HG03558 (cell line): Measurements from ENCODE around the gene ARID1B.

Experiments
- ATAC-seq: cut with Tn5 transposase; IDR thresholded peaks from one replicate; pipeline ENCODE4 v1.9.1; 2021; ENCODE audit warnings: moderate number of reproducible peaks; ENCODE audit not compliant: unreplicated experiment; ENCODE audit errors: extremely low read depth

The ARID1B gene

DNA sequence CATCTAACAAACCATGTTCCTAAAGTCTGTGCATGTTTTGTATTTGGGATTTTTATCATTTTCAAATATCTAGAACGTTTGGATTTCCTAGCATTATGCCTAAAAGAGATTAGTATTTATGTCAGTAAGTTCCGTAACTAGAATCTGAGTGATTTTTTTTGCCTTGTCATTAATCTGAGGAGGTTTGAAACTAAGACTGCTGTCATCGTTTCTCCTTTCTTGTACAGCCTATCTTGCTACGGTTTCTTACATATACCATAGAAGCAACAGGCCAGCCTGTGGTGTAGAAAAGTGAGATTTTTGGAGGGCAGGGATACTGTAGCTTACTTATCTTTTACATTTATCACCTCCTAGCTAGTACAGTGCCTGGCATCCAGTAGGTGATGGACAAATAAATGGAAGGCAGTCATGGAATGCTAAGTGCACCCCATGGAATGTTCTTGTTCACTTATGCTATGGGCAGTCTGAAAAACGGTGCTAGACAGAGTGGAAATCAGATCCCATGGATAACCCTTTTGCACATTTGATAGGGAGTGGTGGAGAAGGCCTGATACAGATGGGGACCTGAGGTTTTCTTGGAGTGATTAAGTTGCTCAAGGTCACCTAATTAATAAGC is 93.9 kb downstream of the ARID1B start:
- no peak for ATAC-seq

DNA sequence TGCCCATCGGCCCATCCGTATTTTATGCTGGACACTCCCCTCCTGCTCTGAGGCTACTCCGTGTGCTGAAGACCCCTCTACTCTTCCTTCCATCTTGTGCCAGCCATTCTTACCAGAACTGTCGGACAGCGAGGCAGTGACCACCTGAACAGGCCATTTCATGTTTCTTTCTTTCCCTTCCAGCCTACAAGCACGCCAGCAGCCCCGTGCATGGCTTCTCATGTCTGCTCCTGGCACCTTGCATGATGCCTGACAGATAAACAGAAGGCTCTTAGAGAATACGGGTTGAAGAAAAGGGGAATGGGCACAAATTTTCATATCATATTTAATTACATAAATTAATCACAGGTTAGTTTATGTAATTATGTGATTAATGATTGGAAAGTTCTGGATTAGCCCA is 95.7 kb downstream of the ARID1B start:
- ATAC-seq, result no peak

DNA sequence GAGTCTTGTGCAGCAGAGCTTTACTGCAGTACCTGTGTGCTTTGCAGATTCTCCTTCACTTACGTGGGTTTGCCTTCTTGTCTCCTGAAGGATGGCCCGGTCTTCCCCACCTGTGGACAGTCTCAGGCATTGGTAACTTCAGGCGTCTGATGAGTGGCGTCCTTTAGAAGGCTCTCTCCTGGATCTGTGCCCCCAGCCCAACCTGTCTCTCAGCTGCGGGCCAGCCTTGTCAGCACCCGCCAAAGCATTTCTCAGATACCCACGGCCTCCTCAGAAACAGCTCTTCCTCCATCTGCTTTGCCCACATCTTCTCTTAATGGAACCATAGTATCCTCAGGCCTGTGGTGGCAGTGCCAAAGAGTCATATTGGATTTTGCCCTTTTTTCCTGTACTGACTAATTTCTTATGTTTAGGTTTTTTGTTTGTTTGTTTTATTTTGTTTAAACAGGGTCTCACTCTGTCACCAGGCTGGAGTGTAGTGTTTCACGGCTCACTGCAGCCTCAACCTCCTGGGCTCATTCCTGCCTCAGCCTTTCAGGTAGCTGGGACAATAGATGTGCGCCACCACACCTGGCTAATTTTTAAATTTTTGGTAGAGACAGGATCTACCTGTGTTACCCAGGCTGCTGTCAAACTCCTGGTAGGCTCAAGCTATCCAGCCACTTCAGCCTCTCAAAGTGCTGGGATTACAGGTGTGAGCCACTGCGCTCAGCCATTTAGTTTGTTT is 96.6 kb downstream of the ARID1B start:
- no peak for ATAC-seq

DNA sequence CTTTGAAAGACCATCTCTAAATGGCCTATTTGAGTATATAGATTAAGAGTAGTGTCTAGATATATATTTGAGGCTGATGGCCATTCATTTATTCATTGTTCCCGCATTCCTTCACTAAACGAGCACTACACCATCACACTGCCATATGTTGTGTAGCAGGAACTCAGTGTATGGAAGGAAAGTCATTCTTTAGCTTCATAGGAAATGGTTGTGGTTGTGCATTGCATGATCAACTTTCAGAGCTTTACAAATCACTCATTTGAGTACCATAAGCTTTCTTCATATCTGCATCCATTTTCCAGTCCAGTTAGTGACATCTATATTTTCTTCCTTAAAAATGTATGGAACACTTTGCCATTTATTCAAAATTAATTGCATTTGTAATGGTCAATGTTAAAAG is 97.9 kb downstream of the ARID1B start:
- no peak for ATAC-seq

DNA sequence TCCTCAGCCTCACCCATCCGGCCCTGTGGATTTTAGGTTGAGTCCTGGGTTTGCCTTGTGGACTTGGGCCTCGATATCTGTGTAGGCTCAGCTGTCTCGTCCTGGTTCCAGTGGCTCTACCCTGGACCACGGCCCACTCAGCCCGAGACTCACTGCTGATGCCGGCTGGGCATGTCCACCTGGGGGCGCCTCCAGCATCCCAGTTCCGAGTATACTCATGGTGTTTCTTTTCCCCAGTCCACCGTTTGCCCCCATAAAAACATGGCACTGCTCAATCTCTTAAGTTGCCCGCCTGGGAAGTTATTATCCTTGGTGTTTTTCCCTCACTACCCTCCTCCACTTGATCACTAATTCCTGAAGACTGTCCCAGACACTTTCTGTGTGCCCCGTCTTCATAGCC is 99.1 kb downstream of the ARID1B start:
- ATAC-seq, result no peak

DNA sequence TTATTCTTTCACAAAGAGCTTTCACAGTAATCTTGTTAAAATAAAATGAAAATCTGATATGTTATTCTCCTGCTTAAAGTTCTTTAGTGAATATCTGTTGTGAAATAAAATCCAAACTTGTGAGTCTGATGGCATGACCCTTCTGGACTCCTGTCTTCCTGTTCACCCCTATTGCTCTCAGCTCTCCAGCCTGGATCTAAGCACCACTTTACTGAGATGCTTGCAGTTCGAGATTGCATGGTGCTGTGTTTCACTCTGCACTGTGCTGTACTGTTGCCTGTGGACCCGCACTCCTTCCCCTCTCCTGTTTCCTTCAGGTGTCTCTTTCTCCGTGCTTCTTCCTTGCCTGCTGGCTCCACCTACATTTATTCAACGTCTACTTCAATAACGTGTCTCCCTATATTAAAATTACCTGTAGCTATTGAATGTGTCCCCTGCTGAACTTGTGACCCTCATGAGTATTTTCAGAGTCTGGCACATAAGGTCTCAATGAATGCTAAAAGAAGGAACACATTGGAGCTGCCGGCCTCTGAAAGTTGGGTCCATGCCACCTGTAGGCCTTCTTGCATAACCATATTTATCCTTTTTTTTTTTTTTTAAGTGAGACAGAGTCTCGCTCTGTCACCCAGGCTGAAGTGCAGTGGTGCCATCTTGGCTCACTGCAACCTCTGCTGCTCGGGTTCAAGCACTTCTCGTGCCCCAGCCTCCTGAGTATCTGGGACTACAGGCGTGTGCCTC is 100.1 kb downstream of the ARID1B start:
- ATAC-seq, result no peak

DNA sequence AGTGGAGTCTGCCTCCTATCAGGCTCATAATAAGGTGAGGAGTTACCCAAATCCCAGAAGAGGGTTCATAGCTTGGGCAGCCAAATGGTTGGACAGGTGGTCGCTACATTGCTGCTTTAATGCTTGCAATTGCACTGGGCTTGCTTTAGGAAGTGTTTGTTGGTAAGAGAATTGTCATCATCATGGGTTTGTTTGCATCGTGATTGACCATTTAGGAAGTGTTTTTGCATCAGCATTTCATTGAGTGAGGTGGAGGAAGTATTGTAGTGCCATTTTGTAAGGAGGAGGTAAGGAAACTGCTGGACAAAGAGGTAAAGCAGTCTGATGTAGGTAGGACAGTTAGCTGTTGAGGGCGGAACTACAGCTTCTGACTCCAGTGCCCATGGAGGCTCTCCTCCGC is 101.5 kb downstream of the ARID1B start:
- no peak for ATAC-seq

DNA sequence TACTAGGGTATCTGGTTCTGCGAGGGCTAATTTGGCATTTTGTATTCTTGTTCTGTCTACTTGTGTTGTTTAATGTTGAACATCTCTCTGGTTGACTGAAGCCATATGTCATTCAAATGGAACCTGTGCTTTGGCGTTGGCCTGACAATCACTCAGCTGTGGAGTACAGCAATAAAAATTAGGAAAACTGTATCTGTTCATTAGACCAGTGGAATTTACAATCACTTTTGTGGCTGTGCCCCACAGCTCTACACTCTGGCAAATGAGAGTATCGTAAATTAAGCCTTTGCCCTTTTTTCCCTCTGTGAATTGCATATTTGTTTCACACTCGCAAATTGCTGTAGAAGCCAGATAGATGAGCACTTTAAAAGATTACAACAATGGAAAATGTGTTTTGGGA is 102.0 kb downstream of the ARID1B start:
- no peak for ATAC-seq

DNA sequence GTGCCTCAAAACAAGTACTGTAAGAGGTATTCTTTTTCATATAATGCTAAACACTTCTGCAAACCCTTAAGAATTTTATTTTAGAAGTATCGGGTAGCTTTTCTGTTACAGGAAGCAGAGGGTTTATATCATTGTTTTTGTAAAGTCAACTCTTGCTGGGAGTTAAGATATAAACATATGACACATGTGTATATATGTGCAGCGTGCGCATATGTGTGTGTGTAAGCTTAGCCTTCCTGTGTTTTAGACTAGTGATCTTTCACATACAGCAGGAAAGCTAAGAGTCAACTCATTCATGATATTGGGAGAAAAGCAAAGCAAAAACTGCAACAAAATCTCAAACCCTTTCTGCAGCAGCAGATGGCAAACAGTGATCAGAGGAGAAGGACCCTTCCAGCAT is 102.4 kb downstream of the ARID1B start:
- no peak for ATAC-seq

DNA sequence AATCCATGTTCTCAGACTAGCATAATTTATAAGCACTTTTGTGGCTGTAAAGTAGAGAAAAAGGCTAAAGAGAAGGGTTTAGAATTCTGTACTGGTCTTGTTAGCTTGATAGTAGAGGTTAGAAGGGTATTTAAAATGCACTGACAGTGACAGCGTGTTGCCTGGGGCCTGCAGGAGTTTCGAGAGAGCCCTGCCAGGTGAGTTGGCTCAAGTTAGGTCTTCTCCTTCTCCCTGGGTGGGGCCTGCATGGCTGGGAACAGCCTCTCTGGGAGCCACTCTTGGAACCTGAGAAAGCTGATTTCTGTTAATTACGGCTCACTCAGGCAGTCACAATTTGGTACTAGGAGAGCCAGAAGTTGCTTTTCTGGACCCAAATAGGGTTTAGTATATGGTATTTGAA is 103.7 kb downstream of the ARID1B start:
- ATAC-seq, result no peak

DNA sequence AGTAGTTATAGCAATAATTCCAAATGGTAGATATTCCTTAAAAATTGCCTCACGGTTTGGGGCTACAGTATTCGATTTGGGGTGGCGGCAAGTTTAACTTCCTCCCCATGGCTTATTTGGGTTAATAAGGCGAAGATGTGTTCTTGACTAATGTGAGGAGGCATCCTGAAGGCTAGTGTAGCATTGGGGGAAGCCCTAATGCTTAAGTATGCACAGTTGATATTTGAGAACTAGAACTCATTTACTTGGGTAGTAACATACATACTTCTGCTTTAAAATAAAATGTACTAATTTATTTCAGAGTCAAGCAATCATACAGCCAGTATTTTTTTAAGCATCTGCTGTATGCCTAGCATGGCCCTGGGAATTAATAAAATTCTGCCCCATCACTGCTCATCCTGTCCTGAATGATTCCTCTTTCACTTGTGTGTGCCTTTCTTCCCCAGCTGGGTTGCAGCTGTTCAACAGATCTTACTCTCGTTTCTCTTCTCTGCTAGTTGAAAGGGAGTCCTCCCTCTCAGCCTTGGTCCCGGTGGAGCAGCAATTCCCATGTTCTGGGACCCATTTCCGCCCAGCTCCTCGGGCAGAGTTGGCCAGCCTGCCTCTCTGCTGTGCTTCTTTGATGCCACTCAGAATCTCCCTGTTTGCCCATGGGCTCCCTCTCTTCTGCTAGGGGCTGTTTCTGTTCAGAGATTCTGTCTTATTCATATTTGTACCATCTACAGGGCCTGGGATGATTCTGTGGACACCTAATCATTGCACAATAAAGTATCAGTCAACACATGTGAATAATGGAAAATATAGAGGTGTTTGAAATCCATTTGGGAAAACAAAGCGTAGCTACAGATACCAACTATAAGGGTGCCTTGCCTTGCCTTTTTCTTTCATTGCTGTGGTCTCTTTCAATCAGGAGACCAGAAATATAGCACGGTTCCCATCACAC is 104.8 kb downstream of the ARID1B start:
- ATAC-seq, result no peak

DNA sequence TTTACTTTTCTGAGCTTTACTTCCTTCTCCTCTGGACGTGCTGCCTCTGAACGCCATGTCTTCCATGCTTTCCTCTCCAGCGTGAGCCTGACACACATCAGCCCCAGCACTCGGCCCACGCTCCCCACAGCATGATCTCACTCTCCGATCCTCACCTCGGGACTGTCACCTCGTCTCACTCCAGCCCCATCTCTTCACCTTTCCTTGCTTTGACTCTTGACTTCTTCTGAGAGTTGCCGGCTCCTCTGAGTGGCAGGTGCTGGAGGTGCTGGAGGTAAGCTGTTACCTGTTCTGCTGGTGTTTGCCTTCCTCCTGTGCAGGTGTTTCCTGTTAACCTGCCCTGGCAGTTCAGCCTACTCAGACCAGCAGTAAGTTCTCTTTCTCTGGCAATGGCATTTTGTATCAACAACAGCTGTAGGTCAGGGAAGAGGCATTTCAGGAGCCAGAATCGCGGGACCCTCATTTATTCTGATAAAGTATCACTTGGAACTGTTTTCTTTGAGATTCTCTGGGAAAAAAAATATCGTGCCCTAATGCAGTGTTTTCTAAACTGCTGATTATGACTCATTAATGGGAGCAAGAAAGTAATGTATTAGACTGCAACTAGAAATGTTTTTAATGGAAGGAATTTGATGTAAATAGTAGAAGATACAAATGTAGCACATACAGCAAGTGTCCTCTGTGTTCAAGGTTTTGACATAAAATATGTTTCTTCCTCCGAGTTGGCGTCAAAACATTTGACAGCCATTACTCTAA is 106.5 kb downstream of the ARID1B start:
- no peak for ATAC-seq

DNA sequence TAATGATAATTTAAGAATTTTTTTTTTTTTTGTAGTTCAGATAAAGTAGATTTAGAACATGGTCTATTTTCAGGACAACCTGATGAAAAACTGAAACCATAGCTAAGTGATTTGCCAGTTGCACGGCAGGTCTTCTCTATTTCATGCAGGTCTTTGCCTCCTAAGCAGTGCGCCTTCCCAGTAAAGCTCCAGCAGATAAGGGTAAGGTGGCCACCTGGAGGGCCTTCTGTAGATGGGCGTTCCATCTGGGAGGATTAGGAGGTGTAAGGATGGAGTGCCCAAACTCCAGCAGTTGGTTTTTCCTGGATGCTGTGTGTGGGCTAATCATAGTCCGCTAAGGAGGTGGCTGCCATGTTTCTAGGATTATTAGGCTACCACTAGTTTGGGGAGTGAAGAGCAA is 107.1 kb downstream of the ARID1B start:
- no peak for ATAC-seq

DNA sequence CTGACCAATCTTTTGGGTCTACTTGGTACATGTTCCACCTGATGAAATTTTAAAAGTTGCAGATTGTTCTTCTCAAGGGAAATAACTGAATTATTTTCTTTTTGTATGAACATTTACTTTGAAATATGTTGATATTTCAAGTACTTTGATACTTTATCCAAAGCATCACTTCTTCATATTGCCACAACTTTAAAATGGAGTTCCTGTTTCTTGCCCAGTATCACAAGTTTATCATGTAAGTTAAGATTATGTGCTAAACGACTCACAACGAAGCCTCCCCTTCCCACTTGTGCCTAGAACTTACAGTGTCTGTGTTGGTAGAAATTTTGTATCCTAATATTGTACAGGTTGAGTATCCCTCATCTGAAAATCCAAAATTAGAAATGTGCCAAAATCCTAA is 108.4 kb downstream of the ARID1B start:
- no peak for ATAC-seq

DNA sequence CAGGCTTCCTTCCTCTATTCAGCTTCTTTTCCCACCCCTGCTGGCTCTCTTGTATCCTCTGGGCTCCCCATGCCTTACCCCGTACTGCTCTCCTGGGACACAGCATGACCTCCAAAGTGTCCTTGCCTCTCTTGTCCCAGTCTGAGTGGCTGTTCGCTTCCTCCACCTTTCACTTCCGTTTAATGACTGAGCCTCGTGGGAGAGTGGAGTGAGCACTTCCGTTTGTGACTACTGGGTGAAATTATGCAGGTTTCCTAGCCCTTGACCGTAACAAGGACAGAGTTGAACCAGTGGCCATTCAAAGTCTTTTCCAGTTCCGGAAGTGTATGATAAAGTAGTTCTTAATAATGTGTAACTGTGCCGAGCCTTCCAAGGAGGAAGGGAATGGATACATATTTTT is 109.2 kb downstream of the ARID1B start:
- ATAC-seq, result no peak

DNA sequence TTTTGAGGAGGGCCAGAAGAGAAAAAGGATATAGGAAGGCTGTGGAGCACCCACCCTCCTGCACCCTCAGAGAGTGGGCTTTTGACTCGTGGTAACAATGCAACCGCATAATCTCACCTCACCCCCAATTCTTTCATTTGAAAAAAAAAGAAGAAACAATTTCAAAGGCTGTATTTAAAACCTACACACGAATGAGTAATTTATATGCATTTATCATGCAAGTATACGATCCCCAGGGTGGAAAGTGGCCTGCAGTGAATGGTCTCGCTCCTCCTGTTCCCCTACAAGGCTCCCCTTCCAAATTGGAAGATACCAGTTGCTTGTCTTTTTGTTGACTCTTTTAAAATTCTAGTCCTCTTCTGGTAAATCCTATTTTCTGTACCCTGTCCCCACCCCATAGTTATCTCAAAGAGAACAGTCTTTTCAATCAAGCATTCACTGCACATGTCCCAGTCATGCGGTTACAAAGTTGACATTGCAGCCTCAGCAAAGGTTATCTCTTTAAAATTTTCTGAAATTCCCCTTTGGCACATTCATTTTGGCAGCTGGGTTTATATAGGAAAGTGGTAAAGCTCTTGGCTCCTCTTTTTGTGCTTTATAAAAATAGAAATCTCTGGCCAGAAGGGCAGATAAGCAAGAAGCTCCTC is 110.6 kb downstream of the ARID1B start:
- ATAC-seq, result no peak

DNA sequence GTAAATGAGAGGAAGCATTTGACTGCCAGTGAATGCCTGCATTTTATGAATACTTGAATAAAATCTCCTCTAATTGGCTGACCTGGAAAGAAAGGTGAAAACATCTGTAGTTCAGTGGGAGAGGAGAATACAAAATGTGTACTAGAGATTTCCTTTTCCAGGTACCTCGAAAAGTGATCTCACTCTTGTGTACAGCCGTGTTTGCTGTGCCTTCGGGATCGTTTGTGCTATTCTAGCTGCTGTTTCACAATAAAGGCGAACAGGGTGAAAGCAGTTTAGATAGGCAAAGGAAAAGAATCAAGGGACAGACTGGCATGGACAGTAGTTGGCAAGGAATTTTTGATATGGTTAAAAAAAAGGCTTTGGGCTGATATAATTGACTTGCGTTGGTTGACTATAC is 112.3 kb downstream of the ARID1B start:
- no peak for ATAC-seq

DNA sequence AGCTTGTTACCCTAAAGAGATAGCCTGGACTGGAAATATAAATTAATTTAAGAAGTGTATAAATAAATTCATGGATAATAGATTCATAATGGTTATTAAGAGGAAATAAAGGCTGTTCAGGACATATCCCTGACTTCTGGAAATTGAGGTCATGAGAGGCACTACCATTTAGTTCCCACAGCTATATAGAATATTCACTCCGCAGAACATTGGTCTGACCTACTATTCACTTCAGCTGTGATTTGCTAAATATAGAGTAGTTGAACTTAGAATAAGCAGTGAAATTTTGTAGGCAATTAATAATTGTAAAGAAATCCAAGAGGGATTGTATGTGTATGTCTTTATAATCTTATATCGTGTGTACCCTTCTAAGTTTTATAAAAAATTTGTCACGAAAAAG is 112.8 kb downstream of the ARID1B start:
- no peak for ATAC-seq

DNA sequence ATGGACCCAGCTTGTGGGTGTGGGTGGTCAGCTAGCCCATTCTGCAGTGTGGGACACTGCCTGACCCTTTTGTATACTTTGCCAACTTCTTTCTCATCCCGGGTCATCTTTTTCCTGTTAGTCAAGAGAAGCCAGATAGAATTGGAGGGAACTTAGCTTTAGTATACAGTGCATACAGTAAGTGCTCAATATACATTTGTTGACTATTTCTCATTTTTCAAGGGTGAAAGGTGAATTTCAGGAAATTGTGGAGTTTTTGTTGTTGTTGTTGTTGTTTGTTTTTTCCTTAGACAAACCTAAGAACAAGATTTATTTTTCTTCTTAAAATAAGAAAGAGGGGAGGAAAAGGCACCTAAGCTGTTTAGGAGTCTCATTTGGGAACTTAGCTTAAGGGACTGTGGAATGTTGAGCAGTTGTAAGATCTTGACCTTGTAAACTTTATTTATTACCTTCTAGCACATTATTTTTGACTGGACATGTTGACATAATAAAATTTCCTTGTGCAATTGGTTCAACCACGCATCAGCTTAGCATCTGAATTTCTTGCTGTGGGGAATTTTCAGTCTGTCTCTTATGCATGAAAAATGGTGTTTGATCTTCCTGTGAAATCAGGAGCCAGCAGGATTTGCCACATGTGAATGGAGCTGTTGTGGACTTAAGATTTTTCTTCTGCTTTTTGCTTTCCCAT is 113.6 kb downstream of the ARID1B start:
- no peak for ATAC-seq
